OCI-LY7 (cell line): ENCODE data around the gene SYT9. TPM values are rescaled to one million over a fixed set of nuclear protein-coding genes. Genes with fewer than 3 reads are reported as not detected.

Experiments used
- microRNA-seq: library from miRNA; unstranded; fragments of <30 nt; microRNA quantifications from one replicate; pipeline ENCODE4 v1.2.0, GENCODE V29; 2022; ENCODE audit warnings: borderline replicate concordance
- small RNA-seq: library from RNA; depleted of rRNA; stranded (forward); fragments of <200 nt; gene quantifications from one replicate; pipeline ENCODE3, GENCODE V24; 2014
- total RNA-seq, 2 experiments: library from RNA; depleted of rRNA in 1 of 2; stranded (reverse); fragments of >200 nt in 1 of 2; shearing (Covaris generic) in 1 of 2; gene quantifications; 2 replicates each; pipeline ENCODE4 v1.2.3, GENCODE V29; 2014 to 2022

SYT9 gene
- total RNA-seq, 2 experiments from 2014 or later, result 0.19 TPM; not detected in 1

Small RNA genes lying within 50 kb of the gene (microRNA-seq; reads per million reads assigned to microRNA genes)
- gene MIR302E, result not detected

Small RNA genes lying within 50 kb of the gene (small RNA-seq; reads per million reads assigned to genes)
- not detected for gene MIR302E

Other genes with a start within 250 kb of the SYT9 start
- gene ZNF214, start 231.6 kb upstream of the SYT9 start, total RNA-seq (2014; rRNA removed; shearing (Covaris generic)), result not detected in 2 replicates
- not detected in 2 replicates for gene ZNF214, start 231.6 kb upstream of the SYT9 start, total RNA-seq (2022)
- 3.8 and 6.4 TPM in 2 replicates for gene NLRP14, start 231.4 kb upstream of the SYT9 start, total RNA-seq (2014; rRNA removed; shearing (Covaris generic))
- 6.2 and 6.4 TPM in 2 replicates for gene NLRP14, start 231.4 kb upstream of the SYT9 start, total RNA-seq (2022)
- 2.3 TPM in 2 replicates for gene RBMXL2, start 162.9 kb upstream of the SYT9 start, total RNA-seq (2014; rRNA removed; shearing (Covaris generic))
- gene RBMXL2, start 162.9 kb upstream of the SYT9 start, total RNA-seq (2022), result 2.7 and 2.9 TPM in 2 replicates
- gene OLFML1, start 233.6 kb downstream of the SYT9 start, total RNA-seq (2014; rRNA removed; shearing (Covaris generic)), result not detected in 2 replicates
- not detected in 2 replicates for gene OLFML1, start 233.6 kb downstream of the SYT9 start, total RNA-seq (2022)